Neuronal stem cell (in vitro differentiated cells): Measurements from ENCODE around the gene FREY1.

Source experiments
- DNase-seq: peaks from one replicate; pipeline ENCODE4 v3.0.0-alpha.2; 2013; ENCODE audit warnings: low spot score
- H2AFZ ChIP-seq: one replicate; pipeline ENCODE4 v1.6.1; 2013; ENCODE audit warnings: mild to moderate bottlenecking, low read length, inconsistent platforms
- H2AK5ac ChIP-seq: 2 replicates; pipeline ENCODE4 v1.6.1; 2013; ENCODE audit warnings: low read depth, mild to moderate bottlenecking, inconsistent platforms, low read length, moderate library complexity, mixed read lengths
- H2BK120ac ChIP-seq: 2 replicates; pipeline ENCODE4 v1.6.1; 2013; ENCODE audit warnings: low read depth, mild to moderate bottlenecking, inconsistent platforms, low read length, moderate library complexity, mixed read lengths
- H2BK12ac ChIP-seq: one replicate; pipeline ENCODE4 v1.6.1; 2013; ENCODE audit warnings: low read length, inconsistent platforms
- H2BK15ac ChIP-seq: 2 replicates; pipeline ENCODE4 v1.6.1; 2013; ENCODE audit warnings: mild to moderate bottlenecking, low read length, inconsistent platforms, mixed read lengths
- H2BK5ac ChIP-seq: one replicate; pipeline ENCODE4 v1.6.1; 2013; ENCODE audit warnings: inconsistent platforms, mild to moderate bottlenecking, low read length, moderate library complexity
- H3K14ac ChIP-seq: one replicate; pipeline ENCODE4 v1.6.1; 2013; ENCODE audit warnings: low read length, inconsistent platforms
- H3K18ac ChIP-seq: 2 replicates; pipeline ENCODE4 v1.6.1; 2013; ENCODE audit warnings: low read length, inconsistent platforms
- H3K23ac ChIP-seq: 2 replicates; pipeline ENCODE4 v1.6.1; 2013; ENCODE audit warnings: low read depth, mild to moderate bottlenecking, mixed read lengths, low read length, inconsistent platforms; ENCODE audit not compliant: poor library complexity
- H3K27ac ChIP-seq: replicated peaks from 3 replicates; pipeline ENCODE4 v1.5.1; 2013; ENCODE audit warnings: low read length, inconsistent platforms
- H3K27me3 ChIP-seq, 3 experiments: 2 replicates each; pipeline ENCODE4 v1.6.1; 2013; ENCODE audit warnings: low read length in 3 of 3, mild to moderate bottlenecking in 2 of 3, inconsistent platforms in 1 of 3, low read depth in 1 of 3, mixed read lengths in 1 of 3, moderate library complexity in 1 of 3; ENCODE audit not compliant: control insufficient read depth in 3 of 3, insufficient read depth in 3 of 3
- H3K36me3 ChIP-seq, 2 donors: replicated peaks in 1 of 2; 2 replicates each; pipeline ENCODE4 v1.6.1; 2013; ENCODE audit warnings: low read length in 2 of 2; ENCODE audit not compliant: control insufficient read depth in 2 of 2, insufficient read depth in 2 of 2
- H3K4ac ChIP-seq: 2 replicates; pipeline ENCODE4 v1.6.1; 2013; ENCODE audit warnings: inconsistent platforms, mild to moderate bottlenecking, low read length, moderate library complexity
- H3K4me1 ChIP-seq, 2 donors: 1 replicate in 1 of 2; 2 replicates in 1 of 2; pipeline ENCODE4 v1.6.1; 2013; ENCODE audit warnings: low read length in 2 of 2, low read depth in 1 of 2; ENCODE audit not compliant: control insufficient read depth in 2 of 2, insufficient read depth in 1 of 2
- H3K4me2 ChIP-seq: one replicate; pipeline ENCODE4 v1.6.1; 2013; ENCODE audit warnings: mild to moderate bottlenecking, low read length, inconsistent platforms; ENCODE audit not compliant: insufficient read depth, poor library complexity, severe bottlenecking
- H3K4me3 ChIP-seq, 2 donors: 2 replicates each; pipeline ENCODE4 v1.5.1; 2013; ENCODE audit warnings: low read length in 2 of 2, mild to moderate bottlenecking in 2 of 2, inconsistent platforms in 1 of 2, moderate library complexity in 1 of 2
- H3K79me1 ChIP-seq: one replicate; pipeline ENCODE4 v1.6.1; 2013; ENCODE audit warnings: low read depth, mild to moderate bottlenecking, inconsistent platforms, low read length, moderate library complexity
- H3K9ac ChIP-seq: one replicate; pipeline ENCODE4 v1.6.1; 2013; ENCODE audit warnings: mild to moderate bottlenecking, low read depth, low read length, inconsistent platforms; ENCODE audit not compliant: poor library complexity
- H3K9me3 ChIP-seq, 2 donors: replicated peaks in 1 of 2; 2 replicates each; pipeline versions ENCODE3 to v1.6.1; 2013; ENCODE audit warnings: low read length in 2 of 2, mild to moderate bottlenecking in 2 of 2, inconsistent platforms in 1 of 2, low read depth in 1 of 2, mixed read lengths in 1 of 2, moderate library complexity in 1 of 2; ENCODE audit not compliant: control insufficient read depth in 2 of 2, insufficient read depth in 1 of 2
- H4K8ac ChIP-seq: one replicate; pipeline ENCODE4 v1.6.1; 2013; ENCODE audit warnings: low read depth, mild to moderate bottlenecking, inconsistent platforms, low read length, moderate library complexity
- H4K91ac ChIP-seq: one replicate; pipeline ENCODE4 v1.6.1; 2013; ENCODE audit warnings: low read length, low read depth, mild to moderate bottlenecking, inconsistent platforms; ENCODE audit not compliant: poor library complexity
- WGBS, 2 donors: extraction: QIAGEN DNeasy Blood & Tissue Kit; methylation state at CpG; one replicate each; pipeline ENCODE4 v1.1.7; 2013; ENCODE audit warnings: missing lambda C conversion rate in 2 of 2, mixed read lengths in 1 of 2; ENCODE audit not compliant: insufficient read length in 2 of 2, insufficient replicate concordance in 1 of 2; ENCODE audit errors: extremely low coverage in 2 of 2; 5-methylcytosine and 5-hydroxymethylcytosine counted together

FREY1 gene

GRCh38 chr11:45894555-45895247 lies 12.4 kb downstream of the FREY1 start:
- Histone ChIP-seq H3K23ac (peak overlapping the region; percentile 82), H3K36me3 (no peaks in the 10 kb centered on the region), H2BK12ac (peak overlapping the region; percentile 63)

GRCh38 chr11:45892856-45893255 lies 14.2 kb downstream of the FREY1 start:
- Histone ChIP-seq H3K23ac (no peak overlapping the region), H3K27ac (no peak overlapping the region), H2BK12ac (no peak overlapping the region), H3K14ac (no peak overlapping the region), H3K36me3 (no peaks in the 10 kb centered on the region), H4K8ac (no peak overlapping the region), H2BK15ac (peak overlapping the region; percentile 5), H3K27me3 (peaks cover 0 to 46% (median 2%) of the 10 kb centered on the region in 3 experiments), H2BK120ac (no peak overlapping the region), H2AK5ac (no peak overlapping the region), H3K4me2 (no peak overlapping the region), H3K9ac (no peak overlapping the region), H3K18ac (no peak overlapping the region), H3K4ac (no peak overlapping the region), H3K4me1 (peaks cover 15 to 20% of the 10 kb centered on the region in 2 donors), H2AFZ (no peak overlapping the region), H4K91ac (no peak overlapping the region), H3K9me3 (peaks cover 0 to 1% of the 10 kb centered on the region in 2 donors), H2BK5ac (no peak overlapping the region), H3K79me1 (no peaks in the 10 kb centered on the region), H3K4me3 (no peak overlapping the region)
- no peak for DNase-seq
- WGBS, 2 donors, result no CpG with 5 or more reads among the region's 5 CpGs

More at GRCh38 chr11:45894555-45895247, 12.4 kb downstream of the FREY1 start:
- Histone ChIP-seq H3K9ac (no peak overlapping the region), H2BK15ac (peak overlapping the region; percentile 92), H2AK5ac (peak overlapping the region; percentile 89), H3K4me2 (no peak overlapping the region), H3K79me1 (no peaks in the 10 kb centered on the region), H3K27me3 (peaks cover 0 to 38% (median 2%) of the 10 kb centered on the region in 3 experiments), H2BK120ac (no peak overlapping the region), H3K4ac (no peak overlapping the region), H4K8ac (no peak overlapping the region), H3K9me3 (peaks cover 0 to 1% of the 10 kb centered on the region in 2 donors), H3K18ac (peak overlapping the region; percentile 55), H3K14ac (no peak overlapping the region), H3K27ac (no peak overlapping the region), H4K91ac (no peak overlapping the region), H2AFZ (no peak overlapping the region), H3K4me3 (no peak overlapping the region), H3K4me1 (peaks cover 22 to 32% of the 10 kb centered on the region in 2 donors), H2BK5ac (no peak overlapping the region)
- no CpG with 5 or more reads among the region's 6 CpGs for WGBS, 2 donors
- DNase-seq, result no peak

- Histone ChIP-seq H3K27me3 (peaks cover 0 to 64% (median 13%) of the 10 kb centered on the region in 3 experiments), H4K91ac (no peak overlapping the region), H3K4me1 (peaks cover 8 to 11% of the 10 kb centered on the region in 2 donors), H3K36me3 (no peaks in the 10 kb centered on the region), H4K8ac (no peak overlapping the region), H2AK5ac (peak overlapping the region; percentile 44), H3K4ac (no peak overlapping the region), H2BK12ac (peak overlapping the region; percentile 78), H3K27ac (no peak overlapping the region), H2AFZ (no peak overlapping the region), H3K18ac (no peak overlapping the region), H3K79me1 (no peaks in the 10 kb centered on the region), H3K14ac (peak overlapping the region; percentile 12), H3K9me3 (peaks cover 0 to 1% of the 10 kb centered on the region in 2 donors), H2BK15ac (peak overlapping the region; percentile 26), H3K23ac (no peak overlapping the region), H2BK120ac (no peak overlapping the region), H3K4me3 (no peak overlapping the region), H2BK5ac (no peak overlapping the region), H3K4me2 (no peak overlapping the region), H3K9ac (no peak overlapping the region)
- no CpG with 5 or more reads among the region's 9 CpGs for WGBS, 2 donors
- DNase-seq, result no peak
Measured at GRCh38 chr11:45890886-45891550, 16.1 kb downstream of the FREY1 start.

GRCh38 chr11:45889966-45890365 lies 17.1 kb downstream of the FREY1 start:
- no peak overlapping the region for H3K9ac ChIP-seq
- no peak overlapping the region for H2BK5ac ChIP-seq
- H3K14ac ChIP-seq, result no peak overlapping the region
- no peak overlapping the region for H2AK5ac ChIP-seq
- H2AFZ ChIP-seq, result no peak overlapping the region
- no peaks in the 10 kb centered on the region for H3K79me1 ChIP-seq
- no peak overlapping the region for H3K4me3 ChIP-seq
- H3K18ac ChIP-seq, result no peak overlapping the region
- no peak overlapping the region for H3K4me2 ChIP-seq
- peaks cover 0 to 1% of the 10 kb centered on the region in 2 donors for H3K9me3 ChIP-seq
- H4K91ac ChIP-seq, result no peak overlapping the region
- H3K36me3 ChIP-seq, result no peaks in the 10 kb centered on the region
- H2BK15ac ChIP-seq, result no peak overlapping the region
- no peak for DNase-seq
- H3K27me3 ChIP-seq, result peaks cover 0 to 65% (median 15%) of the 10 kb centered on the region in 3 experiments
- no peak overlapping the region for H3K27ac ChIP-seq
- H3K4ac ChIP-seq, result no peak overlapping the region
- no CpG with 5 or more reads among the region's 9 CpGs for WGBS, 2 donors
- no peak overlapping the region for H2BK120ac ChIP-seq
- no peak overlapping the region for H3K23ac ChIP-seq
- H3K4me1 ChIP-seq, result peaks cover 9 to 10% of the 10 kb centered on the region in 2 donors
- H4K8ac ChIP-seq, result no peak overlapping the region
- no peak overlapping the region for H2BK12ac ChIP-seq
